ENCODE results near the gene SCEL. TPM values are rescaled to one million over a fixed set of nuclear protein-coding genes. Genes with fewer than 3 reads are reported as not detected.
"Not testable (repeated sequence)": the region's sequence is repeated elsewhere in the genome, so short reads cannot be mapped to it uniquely, and the experiment has no call there.

SCEL gene
- total RNA-seq, 1 experiment from 2014 or later: not detected

GRCh38 chr13:77662301-77662700 is 126.8 kb downstream of the SCEL start:
- DNase-seq (ENCODE audit: low read depth): not testable (repeated sequence)

- DNase-seq (ENCODE audit: low read depth): not testable (repeated sequence)
Observed at GRCh38 chr13:77662831-77663230, 127.3 kb downstream of the SCEL start.

- DNase-seq (ENCODE audit: low read depth): no peak
Observed at GRCh38 chr13:77674852-77675251, 139.3 kb downstream of the SCEL start.

DNA sequence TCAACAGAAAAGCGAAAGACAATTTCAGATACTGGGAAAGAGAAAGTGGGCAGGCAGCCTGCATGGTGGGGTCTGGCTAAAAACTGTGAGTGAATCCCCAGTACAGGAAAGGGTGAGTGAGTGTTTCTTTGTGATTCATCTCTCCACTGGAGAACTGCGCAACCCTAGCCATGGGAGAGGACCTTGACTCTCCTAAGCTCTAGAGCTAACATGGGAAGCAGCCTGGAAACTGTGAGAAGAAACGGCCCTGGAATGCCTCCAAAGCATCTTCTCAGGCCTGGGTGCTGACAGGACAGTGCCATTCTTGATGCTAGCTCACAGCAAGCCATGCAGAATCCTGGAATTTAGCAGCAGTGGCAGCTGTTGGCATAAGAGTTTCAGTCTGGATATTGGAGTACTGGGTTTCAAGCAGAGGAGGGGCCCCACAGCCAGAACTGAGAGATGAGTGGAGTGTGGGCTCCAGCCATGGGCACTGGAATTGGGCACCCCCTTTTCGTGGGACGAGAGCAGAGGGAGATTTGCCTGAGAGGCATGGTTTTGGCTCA is 143.3 kb downstream of the SCEL start:
- DNase-seq (ENCODE audit: low read depth): peak; percentile 65

DNA sequence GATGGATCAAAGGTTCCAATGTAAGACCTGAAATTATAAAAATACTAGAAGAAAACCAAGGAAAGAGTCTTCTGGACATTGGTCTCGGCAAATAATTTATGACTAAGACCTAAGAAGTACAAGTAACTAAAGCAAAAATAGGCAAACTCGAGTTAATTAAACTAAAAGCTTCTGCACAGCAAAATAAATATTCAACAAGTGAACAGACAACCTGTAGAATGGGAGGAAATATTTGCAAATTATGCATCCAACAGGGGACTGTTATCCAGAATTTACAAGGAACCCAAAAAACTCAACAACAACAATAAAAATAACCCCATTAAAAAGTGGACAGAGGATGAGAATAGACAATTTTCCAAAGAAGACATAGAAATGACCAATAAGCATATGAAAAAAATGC is 152.3 kb downstream of the SCEL start:
- DNase-seq (ENCODE audit: low read depth): no peak

GRCh38 chr13:77691871-77692270 is 156.4 kb downstream of the SCEL start:
- no peak for DNase-seq (ENCODE audit: low read depth)

GRCh38 chr13:77692746-77693448 is 157.4 kb downstream of the SCEL start:
- DNase-seq (ENCODE audit: low read depth): no peak

GRCh38 chr13:77693449-77693940 is 158.0 kb downstream of the SCEL start:
- no peak for DNase-seq (ENCODE audit: low read depth)

Small RNA genes within 50 kb of the gene (small RNA-seq; reads per million reads assigned to genes)
- gene RNY3P7: not detected
- gene SPTLC1P5: not detected

Other genes starting within 250 kb of the SCEL start
- gene MYCBP2, start 208.6 kb upstream of the SCEL start, total RNA-seq (2014; rRNA removed; shearing (Covaris generic)): 39.3 and 41.3 TPM in 2 replicates
- gene SLAIN1, start 162.0 kb downstream of the SCEL start, total RNA-seq (2014; rRNA removed; shearing (Covaris generic)): 4.2 and 6.1 TPM in 2 replicates